Fibroblast of skin of scalp (primary cell): ENCODE measurements around the gene GPR82. TPM values are rescaled to one million over a fixed set of nuclear protein-coding genes. Genes with fewer than 3 reads are reported as not detected.
"Not testable (repeated sequence)": the region's sequence is repeated elsewhere in the genome, so short reads cannot be mapped to it uniquely, and the experiment has no call there.

Experiments used
- DNase-seq: peaks from one replicate; pipeline ENCODE4 v3.0.0-alpha.2; 2013
- polyA plus RNA-seq, 2 experiments: library from polyadenylated mRNA; unstranded; fragments of 120-200 nt; gene quantifications; one replicate each; pipeline ENCODE4 v1.2.1, GENCODE V29; 2013; ENCODE audit not compliant: insufficient read length in 2 of 2

GPR82 gene
- 0.05 TPM for polyA plus RNA-seq (2013, experiment 1 of 2; ENCODE audit: insufficient read length)
- not detected for polyA plus RNA-seq (2013, experiment 2 of 2; ENCODE audit: insufficient read length)

- no peak for DNase-seq
These were observed at the start of gene GPR82 for GRCh38 chrX:41723826-41724225. Gene GPR82 (plus strand): TSS chrX:41724181. CDS start chrX:41727027, 2,846 bp downstream.

GRCh38 chrX:41676361-41676760 is 47.6 kb upstream of the GPR82 start:
- not testable (repeated sequence) for DNase-seq

- DNase-seq = no peak
These were observed 46.6 kb upstream of the GPR82 start for GRCh38 chrX:41677183-41678060.

- DNase-seq = no peak
These were observed 39.8 kb upstream of the GPR82 start for GRCh38 chrX:41684138-41684537.

GRCh38 chrX:41684940-41685339 is 39.0 kb upstream of the GPR82 start:
- no peak for DNase-seq

GRCh38 chrX:41686788-41687187 is 37.2 kb upstream of the GPR82 start:
- DNase-seq = no peak

- no peak for DNase-seq
These were observed 35.8 kb upstream of the GPR82 start for GRCh38 chrX:41688156-41688555.

GRCh38 chrX:41688835-41689234 is 35.1 kb upstream of the GPR82 start, which contains the start of gene GPR34:
Gene GPR34 (plus strand): TSS chrX:41688973. CDS start chrX:41695634, 6,661 bp downstream.
- no peak for DNase-seq

- DNase-seq = no peak
These were observed 34.3 kb upstream of the GPR82 start for GRCh38 chrX:41689711-41690110.

- DNase-seq = peak; percentile 95
These were observed 31.7 kb upstream of the GPR82 start for GRCh38 chrX:41692162-41692749.

GRCh38 chrX:41693024-41693423 is 31.0 kb upstream of the GPR82 start:
- no peak for DNase-seq

GRCh38 chrX:41695426-41695825 is 28.6 kb upstream of the GPR82 start:
- peak; percentile 63 for DNase-seq

- no peak for DNase-seq
These were observed 20.4 kb upstream of the GPR82 start for GRCh38 chrX:41703574-41704029.

- DNase-seq = no peak
These were observed 18.9 kb upstream of the GPR82 start for GRCh38 chrX:41705042-41705441.

GRCh38 chrX:41705680-41706374 is 18.2 kb upstream of the GPR82 start:
- no peak for DNase-seq

- no peak for DNase-seq
These were observed 16.8 kb upstream of the GPR82 start for GRCh38 chrX:41707218-41707617.

- DNase-seq = no peak
These were observed 15.5 kb upstream of the GPR82 start for GRCh38 chrX:41708486-41708885.

- no peak for DNase-seq
These were observed 12.8 kb upstream of the GPR82 start for GRCh38 chrX:41711021-41711667.

- no peak for DNase-seq
These were observed 7.8 kb upstream of the GPR82 start for GRCh38 chrX:41716222-41716621.

GRCh38 chrX:41716767-41717473 is 7.1 kb upstream of the GPR82 start:
- no peak for DNase-seq

- no peak for DNase-seq
These were observed 5.3 kb upstream of the GPR82 start for GRCh38 chrX:41718481-41719235.
